ENCODE measurements around the gene UBAP1L.

- TF ChIP-seq, protein P1, sequence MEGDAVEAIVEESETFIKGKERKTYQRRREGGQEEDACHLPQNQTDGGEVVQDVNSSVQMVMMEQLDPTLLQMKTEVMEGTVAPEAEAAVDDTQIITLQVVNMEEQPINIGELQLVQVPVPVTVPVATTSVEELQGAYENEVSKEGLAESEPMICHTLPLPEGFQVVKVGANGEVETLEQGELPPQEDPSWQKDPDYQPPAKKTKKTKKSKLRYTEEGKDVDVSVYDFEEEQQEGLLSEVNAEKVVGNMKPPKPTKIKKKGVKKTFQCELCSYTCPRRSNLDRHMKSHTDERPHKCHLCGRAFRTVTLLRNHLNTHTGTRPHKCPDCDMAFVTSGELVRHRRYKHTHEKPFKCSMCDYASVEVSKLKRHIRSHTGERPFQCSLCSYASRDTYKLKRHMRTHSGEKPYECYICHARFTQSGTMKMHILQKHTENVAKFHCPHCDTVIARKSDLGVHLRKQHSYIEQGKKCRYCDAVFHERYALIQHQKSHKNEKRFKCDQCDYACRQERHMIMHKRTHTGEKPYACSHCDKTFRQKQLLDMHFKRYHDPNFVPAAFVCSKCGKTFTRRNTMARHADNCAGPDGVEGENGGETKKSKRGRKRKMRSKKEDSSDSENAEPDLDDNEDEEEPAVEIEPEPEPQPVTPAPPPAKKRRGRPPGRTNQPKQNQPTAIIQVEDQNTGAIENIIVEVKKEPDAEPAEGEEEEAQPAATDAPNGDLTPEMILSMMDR (IDR thresholded peaks at IDR 0.05) = no peak
- TF ChIP-seq POLR2A (IDR thresholded peaks at IDR 0.05) = no peak
Measured at GRCh38 chr15:65049418-65049840, 65.6 kb downstream of the UBAP1L start.

All from Peyer's patch (tissue), 4 donors.